ENCODE results near the gene SLC35D3. TPM values are rescaled to one million over a fixed set of nuclear protein-coding genes. Genes with fewer than 3 reads are reported as not detected.

Gene SLC35D3
- total RNA-seq, 5 donors from 2014 or later (not counting 1 experiment from before 2014, with no cell fraction given) = not detected

GRCh38 chr6:136889271-136890193, 32.6 kb upstream of the SLC35D3 start:
- Histone ChIP-seq H3K4me3 (ENCODE audit: control insufficient read depth in 1 of 2, extremely low read depth in 1 of 2, low read length in 1 of 2) (no peak overlapping the region), H3K27me3 (replicated peaks in 1 of 2; ENCODE audit: control insufficient read depth in 2 of 2, extremely low read depth in 1 of 2, insufficient read depth in 2 of 2, low read length in 1 of 2) (no peaks in the 10 kb centered on the region), H3K9me3 (no peaks in the 10 kb centered on the region), H3K4me1 (ENCODE audit: control insufficient read depth in 1 of 2, extremely low read depth in 1 of 2, insufficient read depth in 2 of 2, low read length in 2 of 2) (no peaks in the 10 kb centered on the region), H3K36me3 (ENCODE audit: control insufficient read depth in 2 of 2, extremely low read depth in 1 of 2, insufficient read depth in 1 of 2, low read length in 1 of 2) (no peaks in the 10 kb centered on the region), H3K27ac (ENCODE audit: low read length) (no peak overlapping the region)
- Mint-ChIP-seq H3K27ac (no peak overlapping the region), H3K4me3 (no peak overlapping the region), H3K4me1 (peaks cover 4 to 15% (median 7%) of the 10 kb centered on the region in 3 donors), H3K27me3 (no peaks in the 10 kb centered on the region), H3K9me3 (no peaks in the 10 kb centered on the region), H3K36me3 (peaks cover 37% of the 10 kb centered on the region)
- ChIA-PET POLR2A (interaction anchor here in 1 of 2 donors (0.7 kb wide), 1 partner anchor 48 kb away, joined by 3 read pairs; no protein-coding TSS in a partner anchor), CTCF (interaction anchor here in 1 of 2 donors (1.9 kb wide), 1 partner anchor 31 kb away, joined by 4 read pairs; no protein-coding TSS in a partner anchor)
- no CpG with 5 or more reads among the region's 6 CpGs for WGBS (ENCODE audit: insufficient coverage)
- ATAC-seq (replicated peaks in 1 of 4) (no peak), DNase-seq (no peak)

- POLR2A ChIA-PET = interaction anchor here in 1 of 2 donors (0.7 kb wide), 1 partner anchor 49 kb away, joined by 3 read pairs; no protein-coding TSS in a partner anchor
- Mint-ChIP-seq H3K4me3 (no peak overlapping the region), H3K27me3 (no peaks in the 10 kb centered on the region), H3K27ac (no peak overlapping the region), H3K36me3 (peaks cover 34% of the 10 kb centered on the region), H3K9me3 (no peaks in the 10 kb centered on the region), H3K4me1 (peaks cover 4 to 15% (median 7%) of the 10 kb centered on the region in 3 donors)
- DNase-seq (no peak), ATAC-seq (replicated peaks in 1 of 4) (no peak)
- Histone ChIP-seq H3K27ac (ENCODE audit: low read length) (no peak overlapping the region), H3K4me1 (ENCODE audit: control insufficient read depth in 1 of 2, extremely low read depth in 1 of 2, insufficient read depth in 2 of 2, low read length in 2 of 2) (no peaks in the 10 kb centered on the region), H3K9me3 (no peaks in the 10 kb centered on the region), H3K27me3 (replicated peaks in 1 of 2; ENCODE audit: control insufficient read depth in 2 of 2, extremely low read depth in 1 of 2, insufficient read depth in 2 of 2, low read length in 1 of 2) (no peaks in the 10 kb centered on the region), H3K36me3 (ENCODE audit: control insufficient read depth in 2 of 2, extremely low read depth in 1 of 2, insufficient read depth in 1 of 2, low read length in 1 of 2) (no peaks in the 10 kb centered on the region), H3K4me3 (ENCODE audit: control insufficient read depth in 1 of 2, extremely low read depth in 1 of 2, low read length in 1 of 2) (no peak overlapping the region)
- CTCF ChIA-PET = interaction anchor here (0.5 to 1.9 kb wide), 3 partner anchors 31 to 1706 kb away, joined by 3 to 5 read pairs (median 4); no protein-coding TSS in a partner anchor
- WGBS (ENCODE audit: insufficient coverage) = 83% methylated on average over 2 of the region's 4 CpGs
Measured at GRCh38 chr6:136890194-136890839, 31.8 kb upstream of the SLC35D3 start.

- no peak overlapping the region for H3K27ac Mint-ChIP-seq
- H3K27me3 Mint-ChIP-seq = no peaks in the 10 kb centered on the region
- no peak overlapping the region for H3K27ac ChIP-seq (ENCODE audit: low read length)
- no peak for ATAC-seq (replicated peaks in 1 of 4)
- H3K9me3 Mint-ChIP-seq = no peaks in the 10 kb centered on the region
- no peaks in the 10 kb centered on the region for H3K27me3 ChIP-seq (replicated peaks in 1 of 2; ENCODE audit: control insufficient read depth in 2 of 2, extremely low read depth in 1 of 2, insufficient read depth in 2 of 2, low read length in 1 of 2)
- H3K4me1 ChIP-seq (ENCODE audit: control insufficient read depth in 1 of 2, extremely low read depth in 1 of 2, insufficient read depth in 2 of 2, low read length in 2 of 2) = no peaks in the 10 kb centered on the region
- POLR2A ChIA-PET = interaction anchor here in 1 of 2 donors (0.7 kb wide), 1 partner anchor 445 kb away, joined by 3 read pairs; no protein-coding TSS in a partner anchor
- no peak overlapping the region for H3K4me3 ChIP-seq (ENCODE audit: control insufficient read depth in 1 of 2, extremely low read depth in 1 of 2, low read length in 1 of 2)
- peaks cover 4 to 15% (median 7%) of the 10 kb centered on the region in 3 donors for H3K4me1 Mint-ChIP-seq
- H3K4me3 Mint-ChIP-seq = no peak overlapping the region
- no peaks in the 10 kb centered on the region for H3K36me3 ChIP-seq (ENCODE audit: control insufficient read depth in 2 of 2, extremely low read depth in 1 of 2, insufficient read depth in 1 of 2, low read length in 1 of 2)
- CTCF ChIA-PET = no interaction called here
- WGBS (ENCODE audit: insufficient coverage) = no CpG with 5 or more reads among the region's 3 CpGs
- H3K9me3 ChIP-seq = no peaks in the 10 kb centered on the region
- DNase-seq = no peak
- peaks cover 34% of the 10 kb centered on the region for H3K36me3 Mint-ChIP-seq
Measured at GRCh38 chr6:136890986-136891385, 31.1 kb upstream of the SLC35D3 start.

- Histone ChIP-seq H3K27me3 (replicated peaks in 1 of 2; ENCODE audit: control insufficient read depth in 2 of 2, extremely low read depth in 1 of 2, insufficient read depth in 2 of 2, low read length in 1 of 2) (no peaks in the 10 kb centered on the region), H3K4me1 (ENCODE audit: control insufficient read depth in 1 of 2, extremely low read depth in 1 of 2, insufficient read depth in 2 of 2, low read length in 2 of 2) (no peaks in the 10 kb centered on the region), H3K27ac (ENCODE audit: low read length) (no peak overlapping the region), H3K4me3 (ENCODE audit: control insufficient read depth in 1 of 2, extremely low read depth in 1 of 2, low read length in 1 of 2) (no peak overlapping the region), H3K36me3 (ENCODE audit: control insufficient read depth in 2 of 2, extremely low read depth in 1 of 2, insufficient read depth in 1 of 2, low read length in 1 of 2) (peaks cover 0 to 2% of the 10 kb centered on the region in 2 donors), H3K9me3 (no peaks in the 10 kb centered on the region)
- ChIA-PET CTCF (no interaction called here), POLR2A (interaction anchor here (0.6 kb wide), 2 partner anchors 11 kb away, joined by 4 to 16 read pairs; no protein-coding TSS in a partner anchor)
- peaks cover 4 to 15% (median 5%) of the 10 kb centered on the region in 3 donors for H3K4me1 Mint-ChIP-seq
- no peak overlapping the region for H3K4me3 Mint-ChIP-seq
- ATAC-seq (replicated peaks in 1 of 4) (no peak), DNase-seq (no peak)
- WGBS (ENCODE audit: insufficient coverage) = 82% methylated on average over 5 of the region's 5 CpGs
- peaks cover 26% of the 10 kb centered on the region for H3K36me3 Mint-ChIP-seq
- H3K27me3 Mint-ChIP-seq = no peaks in the 10 kb centered on the region
- no peaks in the 10 kb centered on the region for H3K9me3 Mint-ChIP-seq
- H3K27ac Mint-ChIP-seq = no peak overlapping the region
Measured at GRCh38 chr6:136893187-136893586, 28.9 kb upstream of the SLC35D3 start.

- no peaks in the 10 kb centered on the region for H3K9me3 Mint-ChIP-seq
- Histone ChIP-seq H3K27ac (ENCODE audit: low read length) (no peak overlapping the region), H3K4me1 (ENCODE audit: control insufficient read depth in 1 of 2, extremely low read depth in 1 of 2, insufficient read depth in 2 of 2, low read length in 2 of 2) (no peaks in the 10 kb centered on the region), H3K36me3 (ENCODE audit: control insufficient read depth in 2 of 2, extremely low read depth in 1 of 2, insufficient read depth in 1 of 2, low read length in 1 of 2) (peaks cover 5 to 10% of the 10 kb centered on the region in 2 donors), H3K27me3 (replicated peaks in 1 of 2; ENCODE audit: control insufficient read depth in 2 of 2, extremely low read depth in 1 of 2, insufficient read depth in 2 of 2, low read length in 1 of 2) (no peaks in the 10 kb centered on the region), H3K9me3 (no peaks in the 10 kb centered on the region), H3K4me3 (ENCODE audit: control insufficient read depth in 1 of 2, extremely low read depth in 1 of 2, low read length in 1 of 2) (no peak overlapping the region)
- CTCF ChIA-PET = no interaction called here
- POLR2A ChIA-PET = no interaction called here
- peaks cover 34% of the 10 kb centered on the region for H3K36me3 Mint-ChIP-seq
- ATAC-seq (replicated peaks in 1 of 4) (no peak), DNase-seq (no peak)
- H3K27me3 Mint-ChIP-seq = no peaks in the 10 kb centered on the region
- peaks cover 0 to 6% (median 0%) of the 10 kb centered on the region in 3 donors for H3K4me1 Mint-ChIP-seq
- WGBS (ENCODE audit: insufficient coverage) = no CpG with 5 or more reads among the region's 3 CpGs
- no peak overlapping the region for H3K27ac Mint-ChIP-seq
- H3K4me3 Mint-ChIP-seq = no peak overlapping the region
Measured at GRCh38 chr6:136895901-136896300, 26.2 kb upstream of the SLC35D3 start.

DNA sequence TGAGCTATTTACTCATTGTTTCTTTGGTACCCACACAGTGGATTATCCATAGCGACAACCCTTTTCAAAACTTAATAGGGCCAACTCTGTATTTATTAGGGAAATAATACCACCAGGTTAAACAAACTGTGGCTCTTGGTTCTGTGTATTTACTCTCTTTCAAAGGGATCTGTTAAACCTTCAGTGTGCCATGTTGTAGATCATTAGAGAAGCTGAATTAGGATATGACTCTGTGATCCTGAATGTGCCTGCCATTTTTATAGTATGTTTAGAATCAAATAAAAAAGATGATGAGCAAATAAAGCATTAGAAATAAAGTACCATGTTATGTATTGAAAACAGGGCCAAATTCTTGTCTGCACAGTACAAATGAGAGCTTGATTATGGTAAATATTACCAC, 25.0 kb upstream of the SLC35D3 start:
- Mint-ChIP-seq H3K27me3 (no peaks in the 10 kb centered on the region), H3K27ac (no peak overlapping the region), H3K4me3 (no peak overlapping the region), H3K4me1 (peaks cover 0 to 6% (median 0%) of the 10 kb centered on the region in 3 donors), H3K36me3 (peaks cover 36% of the 10 kb centered on the region), H3K9me3 (no peaks in the 10 kb centered on the region)
- no peaks in the 10 kb centered on the region for H3K4me1 ChIP-seq (ENCODE audit: control insufficient read depth in 1 of 2, extremely low read depth in 1 of 2, insufficient read depth in 2 of 2, low read length in 2 of 2)
- H3K36me3 ChIP-seq (ENCODE audit: control insufficient read depth in 2 of 2, extremely low read depth in 1 of 2, insufficient read depth in 1 of 2, low read length in 1 of 2) = peaks cover 6 to 15% of the 10 kb centered on the region in 2 donors
- H3K27me3 ChIP-seq (replicated peaks in 1 of 2; ENCODE audit: control insufficient read depth in 2 of 2, extremely low read depth in 1 of 2, insufficient read depth in 2 of 2, low read length in 1 of 2) = no peaks in the 10 kb centered on the region
- DNase-seq (no peak), ATAC-seq (replicated peaks in 1 of 4) (no peak)
- WGBS (ENCODE audit: insufficient coverage) = no CpG with 5 or more reads among the region's 1 CpG
- POLR2A ChIA-PET = interaction anchor here in 1 of 2 donors (0.6 kb wide), 1 partner anchor 280 kb away, joined by 3 read pairs; no protein-coding TSS in a partner anchor
- H3K27ac ChIP-seq (ENCODE audit: low read length) = no peak overlapping the region
- CTCF ChIA-PET = interaction anchor here in 1 of 2 donors (0.6 kb wide), 1 partner anchor 22 kb away, joined by 6 read pairs; no protein-coding TSS in a partner anchor
- H3K9me3 ChIP-seq = no peaks in the 10 kb centered on the region
- no peak overlapping the region for H3K4me3 ChIP-seq (ENCODE audit: control insufficient read depth in 1 of 2, extremely low read depth in 1 of 2, low read length in 1 of 2)

Measured in T-cell (primary cell).